GM19395 (cell line): ENCODE measurements around the gene PGAM1.
"Not testable (repeated sequence)": the region's sequence is repeated elsewhere in the genome, so short reads cannot be mapped to it uniquely, and the experiment has no call there.

Experiments used
- ATAC-seq: cut with Tn5 transposase; IDR thresholded peaks from one replicate; pipeline ENCODE4 v1.9.1; 2021; ENCODE audit warnings: mild to moderate bottlenecking, moderate library complexity; ENCODE audit not compliant: unreplicated experiment

Gene PGAM1

GRCh38 chr10:97454330-97455036, 28.5 kb downstream of the PGAM1 start:
- no peak for ATAC-seq

- no peak for ATAC-seq
These were observed 30.2 kb downstream of the PGAM1 start for GRCh38 chr10:97456034-97456685.

- no peak for ATAC-seq
These were observed 30.7 kb downstream of the PGAM1 start for GRCh38 chr10:97456686-97457065.

- no peak for ATAC-seq
These were observed 33.1 kb downstream of the PGAM1 start for GRCh38 chr10:97459111-97459510.

GRCh38 chr10:97459933-97460332, 33.9 kb downstream of the PGAM1 start:
- no peak for ATAC-seq

GRCh38 chr10:97462309-97462708, 36.3 kb downstream of the PGAM1 start:
- ATAC-seq = no peak

- no peak for ATAC-seq
These were observed 37.6 kb downstream of the PGAM1 start for GRCh38 chr10:97463363-97464132.

- no peak for ATAC-seq
These were observed 38.2 kb downstream of the PGAM1 start for GRCh38 chr10:97464226-97464625.

GRCh38 chr10:97465982-97466381, 40.0 kb downstream of the PGAM1 start:
- ATAC-seq = no peak

GRCh38 chr10:97466755-97467154, 40.8 kb downstream of the PGAM1 start:
- ATAC-seq = no peak

GRCh38 chr10:97468162-97468561, 42.2 kb downstream of the PGAM1 start:
- ATAC-seq = no peak

- ATAC-seq = not testable (repeated sequence)
These were observed 42.8 kb downstream of the PGAM1 start for GRCh38 chr10:97468781-97469180.

GRCh38 chr10:97474918-97475317, 48.9 kb downstream of the PGAM1 start:
- no peak for ATAC-seq

GRCh38 chr10:97475936-97476594, 50.1 kb downstream of the PGAM1 start:
- ATAC-seq = no peak

- not testable (repeated sequence) for ATAC-seq
These were observed 53.4 kb downstream of the PGAM1 start for GRCh38 chr10:97479410-97479809.

- ATAC-seq = no peak
These were observed 53.9 kb downstream of the PGAM1 start for GRCh38 chr10:97479939-97480338.

GRCh38 chr10:97481071-97481470, 55.1 kb downstream of the PGAM1 start:
- ATAC-seq = no peak

GRCh38 chr10:97482381-97482780, 56.4 kb downstream of the PGAM1 start:
- no peak for ATAC-seq
